Suprapubic skin (tissue), 4 donors: ENCODE data around the gene MUS81.

ENCODE experiments used
- CTCF ChIP-seq, 2 donors: fragments of 200-600 bp in 1 of 2; fragments of 450-650 bp in 1 of 2; sonication (generic) in 1 of 2; IDR thresholded peaks; one replicate each; pipeline ENCODE4 v1.5.1; 2016 to 2019; ENCODE audit warnings: antibody characterized with exemption in 2 of 2, mild to moderate bottlenecking in 1 of 2, moderate library complexity in 1 of 2
- EP300 ChIP-seq: sonication (generic); formaldehyde crosslinking; IDR thresholded peaks from one replicate; pipeline ENCODE4 v1.6.1; 2017; ENCODE audit warnings: antibody characterized with exemption
- POLR2AphosphoS5 ChIP-seq, 3 donors: sonication (generic); formaldehyde crosslinking; IDR thresholded peaks; one replicate each; pipeline ENCODE4 v1.6.1; 2017; ENCODE audit warnings: antibody characterized with exemption in 3 of 3

DNA sequence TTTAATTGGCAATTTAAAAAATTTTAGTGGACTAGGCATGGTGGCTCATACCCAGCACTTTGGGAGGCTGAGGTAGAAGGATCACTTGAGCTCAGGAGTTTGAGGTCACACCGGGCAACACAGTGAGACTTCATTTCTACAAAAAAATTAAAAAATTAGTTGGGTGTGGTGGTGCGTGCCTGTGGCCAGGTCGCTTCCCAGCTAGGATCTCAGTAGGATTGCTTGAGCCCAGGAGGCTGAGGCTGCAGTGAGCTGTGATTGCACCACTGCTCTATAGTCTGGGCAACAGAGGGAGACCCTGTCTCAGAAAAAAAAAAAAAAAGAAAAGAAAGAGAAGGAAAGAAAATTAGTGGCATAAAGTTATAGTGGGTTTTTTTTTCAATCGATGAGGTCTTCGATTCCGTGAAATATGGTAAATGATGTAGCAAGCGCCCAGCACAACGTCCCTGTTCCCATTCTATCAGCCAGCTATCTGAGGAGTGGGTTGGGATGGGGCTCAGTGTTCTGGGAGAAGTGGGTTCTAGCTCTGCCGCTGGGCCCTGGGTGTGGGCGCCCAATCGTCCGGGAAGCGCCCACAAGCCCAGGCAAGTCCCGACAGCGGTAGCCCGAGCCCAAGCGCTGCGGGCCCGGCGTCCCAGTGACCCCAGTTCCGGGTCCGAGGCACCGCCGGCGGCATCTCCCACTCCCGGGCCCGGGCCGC, 38.6 kb downstream of the MUS81 start:
- no peak for TF ChIP-seq CTCF (IDR thresholded peaks at IDR 0.05)
- no peak for TF ChIP-seq POLR2AphosphoS5 (IDR thresholded peaks at IDR 0.05)
- TF ChIP-seq EP300: no peak
